ENCODE data around the gene TSGA10IP.

GRCh38 chr11:65976216-65977176 is 31.2 kb downstream of the TSGA10IP start:
- TF ChIP-seq CTCF (IDR thresholded peaks at IDR 0.05) = no peak
- TF ChIP-seq POLR2A (IDR thresholded peaks at IDR 0.05) = no peak
